ENCODE results near the gene ADNP. TPM values are rescaled to one million over a fixed set of nuclear protein-coding genes. Genes with fewer than 3 reads are reported as not detected.

ADNP gene
- total RNA-seq, 2 donors from 2014 or later = 23.7 to 34.3 TPM

GRCh38 chr20:50866831-50867230, 64.4 kb downstream of the ADNP start:
- Histone ChIP-seq H3K4me3 (no peak overlapping the region), H3K36me3 (no peaks in the 10 kb centered on the region), H3K27ac (no peak overlapping the region), H3K27me3 (no peaks in the 10 kb centered on the region), H3K4me1 (no peaks in the 10 kb centered on the region), H3K9me3 (no peaks in the 10 kb centered on the region)
- DNase-seq (ENCODE audit: low spot score) = no peak
- no peak for TF ChIP-seq CTCF (IDR thresholded peaks at IDR 0.05)

- no peaks in the 10 kb centered on the region for H3K4me1 ChIP-seq
- no peaks in the 10 kb centered on the region for H3K9me3 ChIP-seq
- no peak for TF ChIP-seq CTCF (IDR thresholded peaks at IDR 0.05)
- H3K4me3 ChIP-seq = no peak overlapping the region
- DNase-seq (ENCODE audit: low spot score) = no peak
- no peaks in the 10 kb centered on the region for H3K27me3 ChIP-seq
- no peak overlapping the region for H3K27ac ChIP-seq
- no peaks in the 10 kb centered on the region for H3K36me3 ChIP-seq
These were observed 65.1 kb downstream of the ADNP start for GRCh38 chr20:50866036-50866685.

- Histone ChIP-seq H3K36me3 (no peaks in the 10 kb centered on the region), H3K4me1 (no peaks in the 10 kb centered on the region), H3K9me3 (no peaks in the 10 kb centered on the region), H3K4me3 (no peak overlapping the region), H3K27me3 (no peaks in the 10 kb centered on the region), H3K27ac (no peak overlapping the region)
- DNase-seq (ENCODE audit: low spot score) = no peak
- TF ChIP-seq CTCF (IDR thresholded peaks at IDR 0.05) = no peak
These were observed 65.6 kb downstream of the ADNP start for GRCh38 chr20:50865591-50865990.

- no peak overlapping the region for H3K27ac ChIP-seq
- no peak overlapping the region for H3K4me3 ChIP-seq
- H3K9me3 ChIP-seq = no peaks in the 10 kb centered on the region
- DNase-seq (ENCODE audit: low spot score) = no peak
- H3K4me1 ChIP-seq = no peaks in the 10 kb centered on the region
- TF ChIP-seq CTCF (IDR thresholded peaks at IDR 0.05) = no peak
- no peaks in the 10 kb centered on the region for H3K27me3 ChIP-seq
- no peaks in the 10 kb centered on the region for H3K36me3 ChIP-seq
These were observed 66.1 kb downstream of the ADNP start for GRCh38 chr20:50865114-50865513.

GRCh38 chr20:50862546-50862945, 68.7 kb downstream of the ADNP start:
- Histone ChIP-seq H3K27me3 (no peaks in the 10 kb centered on the region), H3K27ac (no peak overlapping the region), H3K4me1 (no peaks in the 10 kb centered on the region), H3K36me3 (no peaks in the 10 kb centered on the region), H3K9me3 (no peaks in the 10 kb centered on the region), H3K4me3 (no peak overlapping the region)
- TF ChIP-seq CTCF (IDR thresholded peaks at IDR 0.05) = no peak
- no peak for DNase-seq (ENCODE audit: low spot score)

GRCh38 chr20:50861012-50861411, 70.2 kb downstream of the ADNP start:
- Histone ChIP-seq H3K27me3 (no peaks in the 10 kb centered on the region), H3K27ac (no peak overlapping the region), H3K36me3 (no peaks in the 10 kb centered on the region), H3K4me3 (no peak overlapping the region), H3K9me3 (no peaks in the 10 kb centered on the region), H3K4me1 (no peaks in the 10 kb centered on the region)
- no peak for DNase-seq (ENCODE audit: low spot score)
- no peak for TF ChIP-seq CTCF (IDR thresholded peaks at IDR 0.05)

Data from right atrium auricular region (tissue), 2 donors.